ENCODE measurements around the gene MACC1.

- TF ChIP-seq CTCF (IDR thresholded peaks at IDR 0.05) (no peak), EZH2 (IDR thresholded peaks at IDR 0.05; ENCODE audit: borderline replicate concordance, insufficient read depth, low read depth, low read length, poor library complexity, severe bottlenecking) (no peak)
Observed at GRCh38 chr7:20095862-20096261, 121.3 kb downstream of the MACC1 start.
